HG03045 (cell line): ENCODE measurements around the gene ZNF831.

ENCODE experiments used
- ATAC-seq: cut with Tn5 transposase; IDR thresholded peaks from one replicate; pipeline ENCODE4 v1.9.1; 2021; ENCODE audit warnings: mild to moderate bottlenecking, moderate library complexity; ENCODE audit not compliant: unreplicated experiment

Gene ZNF831

DNA sequence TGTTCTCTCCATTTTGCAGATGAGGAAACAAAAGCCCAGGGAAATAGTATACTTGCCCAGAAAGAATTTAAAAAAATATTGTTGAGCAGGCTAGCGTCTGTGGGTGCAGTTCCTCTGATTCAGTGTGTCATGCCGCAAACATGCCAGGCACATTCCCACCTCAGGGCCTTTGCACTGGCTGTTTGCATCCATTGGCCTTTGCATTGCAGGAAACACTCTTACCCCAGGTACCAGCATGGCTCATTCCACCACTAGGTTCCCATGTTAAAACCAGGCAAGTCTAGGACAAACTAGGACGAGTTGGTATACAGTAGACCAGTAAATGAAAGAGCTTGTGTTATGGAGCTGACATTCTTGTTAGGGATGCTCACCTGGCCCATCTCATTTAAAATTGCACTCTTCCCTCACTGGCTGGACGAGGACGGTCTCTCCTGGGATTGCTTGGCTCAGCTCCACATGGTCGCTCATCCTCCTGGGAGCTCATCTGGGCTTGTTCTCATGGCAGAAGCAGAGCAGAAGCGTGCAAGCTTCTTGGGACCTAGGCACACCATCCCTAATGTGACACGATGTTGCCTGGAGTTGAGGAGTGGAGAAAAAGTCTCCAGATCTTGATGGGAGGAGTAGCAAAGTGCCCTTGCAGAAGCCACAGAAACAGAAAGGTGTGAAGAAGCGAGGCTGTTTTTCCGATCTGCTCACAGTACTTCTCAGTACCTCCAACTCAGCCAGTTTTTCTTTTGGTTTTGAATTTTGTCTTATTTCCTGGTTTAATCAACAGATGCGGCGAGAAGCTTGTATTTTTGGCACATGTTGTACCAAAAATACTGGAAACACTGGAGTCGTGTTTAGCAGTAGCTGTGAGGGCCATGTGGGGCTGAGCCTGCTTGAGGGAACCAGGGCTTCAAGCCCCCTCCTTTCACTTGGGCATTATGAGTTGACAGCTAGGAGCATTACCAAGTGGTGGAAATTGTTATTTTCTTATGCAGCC is 13.9 kb downstream of the ZNF831 start:
- ATAC-seq = no peak

- ATAC-seq = no peak
These were observed 15.5 kb downstream of the ZNF831 start for GRCh38 chr20:59178983-59179595.

DNA sequence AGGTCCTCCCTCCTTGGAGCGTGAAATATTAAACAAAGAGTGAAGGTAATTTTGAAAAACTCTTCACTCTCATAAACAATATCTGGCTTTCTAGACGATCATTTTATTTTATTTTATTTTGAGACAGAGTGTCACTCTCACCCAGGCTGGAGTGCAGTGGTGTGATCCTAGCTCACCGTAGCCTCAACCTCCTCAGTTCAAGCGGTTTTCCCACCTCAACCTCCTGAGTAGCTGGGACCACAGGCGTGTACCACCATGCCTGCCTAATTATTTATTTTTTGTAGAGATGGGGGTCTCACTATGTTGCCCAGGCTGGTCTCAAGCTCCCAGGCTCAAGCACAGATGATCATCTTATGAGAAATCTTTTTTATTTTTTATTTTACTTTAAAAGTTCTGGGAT is 16.4 kb downstream of the ZNF831 start:
- ATAC-seq = no peak

DNA sequence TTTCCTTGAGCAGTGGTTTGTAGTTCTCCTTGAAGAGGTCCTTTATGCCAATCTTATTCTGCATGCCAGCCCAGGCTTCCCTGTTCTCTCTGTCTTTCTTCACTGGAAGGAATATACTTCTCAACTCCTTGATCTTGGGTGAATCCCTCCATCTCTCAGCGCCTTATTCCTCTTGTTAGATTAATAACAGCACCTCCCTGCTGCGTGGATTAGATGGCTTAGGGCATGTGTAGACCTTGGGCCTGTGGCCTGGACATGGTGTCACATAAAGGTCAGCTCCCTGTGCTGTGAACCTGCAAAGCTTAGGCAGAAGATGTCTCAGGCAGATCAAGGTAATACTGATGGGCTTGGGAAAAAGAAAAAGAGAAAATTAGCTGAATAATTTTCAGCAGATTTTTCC is 18.3 kb downstream of the ZNF831 start:
- no peak for ATAC-seq

DNA sequence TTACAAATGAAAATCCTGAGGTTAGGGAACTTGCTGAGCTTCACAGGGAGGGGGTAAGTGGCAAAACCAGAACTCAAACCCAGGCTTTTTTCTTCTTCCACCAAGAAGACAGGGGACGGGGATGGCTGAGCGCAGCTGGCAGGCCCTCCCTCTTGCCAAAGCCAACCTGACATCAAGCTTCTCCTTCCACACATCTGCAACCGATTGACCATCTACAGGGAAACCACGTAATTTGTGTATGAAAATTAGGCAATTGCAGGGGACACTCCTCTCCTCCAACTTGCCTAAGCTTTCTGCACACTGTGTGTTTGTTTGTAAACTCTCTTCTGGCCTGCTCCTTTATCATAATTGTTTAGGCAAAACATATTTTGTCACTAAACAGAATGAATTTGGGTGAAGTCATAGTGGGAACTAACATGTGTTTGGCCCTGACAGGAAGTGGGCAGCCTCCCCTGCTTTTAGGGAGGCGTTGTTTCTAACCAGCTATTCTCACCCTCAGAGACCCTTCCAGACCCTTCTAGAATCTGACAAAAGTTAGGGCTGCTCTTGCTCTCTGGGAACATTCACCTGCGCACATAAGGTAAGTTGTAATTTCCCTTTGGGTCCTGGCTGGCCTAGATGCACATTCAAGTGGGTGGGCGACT is 18.9 kb downstream of the ZNF831 start:
- no peak for ATAC-seq

DNA sequence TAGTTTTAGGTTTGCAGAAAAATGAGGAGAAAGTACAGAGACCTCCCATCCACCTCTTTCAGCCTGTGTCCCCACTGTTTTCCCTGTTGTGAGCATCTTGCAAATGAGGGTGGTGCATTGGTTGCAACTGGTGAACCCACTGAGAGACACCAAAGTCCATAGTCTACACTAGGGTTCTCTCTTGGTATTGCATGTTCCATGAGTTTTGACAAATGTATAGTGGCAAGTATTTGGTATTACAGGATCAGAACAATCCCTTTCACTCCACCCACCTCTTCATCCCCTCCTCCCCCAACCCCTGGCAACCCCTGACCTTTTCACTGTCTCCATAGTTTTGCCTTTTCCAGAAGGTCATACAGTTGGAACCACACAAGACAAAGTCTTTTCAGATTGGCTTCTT is 20.1 kb downstream of the ZNF831 start:
- ATAC-seq = no peak

- ATAC-seq = no peak
These were observed 21.3 kb downstream of the ZNF831 start for GRCh38 chr20:59184880-59185447.

GRCh38 chr20:59185809-59186208 is 22.2 kb downstream of the ZNF831 start:
- no peak for ATAC-seq

DNA sequence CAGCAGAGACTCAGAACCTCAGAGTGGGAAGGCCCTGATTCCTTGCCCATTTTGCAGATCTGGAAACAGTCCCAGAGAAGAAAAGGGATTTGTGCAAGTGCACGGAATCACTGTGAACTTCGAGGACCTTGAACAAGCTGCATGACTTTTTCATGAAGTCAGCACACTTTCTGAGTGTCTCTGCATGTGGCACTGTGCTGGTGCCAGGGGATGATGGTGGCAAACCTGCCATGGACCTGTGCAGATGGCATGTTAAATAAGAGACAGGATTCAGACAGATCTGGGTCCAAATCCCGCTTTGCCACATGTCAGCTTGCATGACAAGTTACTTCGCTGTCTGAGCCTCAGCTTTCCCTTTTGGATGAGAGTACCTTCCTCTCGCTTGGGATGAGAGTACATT is 26.8 kb downstream of the ZNF831 start:
- ATAC-seq = no peak

- no peak for ATAC-seq
These were observed 27.6 kb downstream of the ZNF831 start for GRCh38 chr20:59191036-59191755.

GRCh38 chr20:59191756-59192532 is 28.3 kb downstream of the ZNF831 start:
- no peak for ATAC-seq

- ATAC-seq = no peak
These were observed 28.9 kb downstream of the ZNF831 start for GRCh38 chr20:59192533-59192896.

GRCh38 chr20:59193325-59193724 is 29.7 kb downstream of the ZNF831 start:
- no peak for ATAC-seq

GRCh38 chr20:59194023-59194935 is 30.7 kb downstream of the ZNF831 start:
- no peak for ATAC-seq

DNA sequence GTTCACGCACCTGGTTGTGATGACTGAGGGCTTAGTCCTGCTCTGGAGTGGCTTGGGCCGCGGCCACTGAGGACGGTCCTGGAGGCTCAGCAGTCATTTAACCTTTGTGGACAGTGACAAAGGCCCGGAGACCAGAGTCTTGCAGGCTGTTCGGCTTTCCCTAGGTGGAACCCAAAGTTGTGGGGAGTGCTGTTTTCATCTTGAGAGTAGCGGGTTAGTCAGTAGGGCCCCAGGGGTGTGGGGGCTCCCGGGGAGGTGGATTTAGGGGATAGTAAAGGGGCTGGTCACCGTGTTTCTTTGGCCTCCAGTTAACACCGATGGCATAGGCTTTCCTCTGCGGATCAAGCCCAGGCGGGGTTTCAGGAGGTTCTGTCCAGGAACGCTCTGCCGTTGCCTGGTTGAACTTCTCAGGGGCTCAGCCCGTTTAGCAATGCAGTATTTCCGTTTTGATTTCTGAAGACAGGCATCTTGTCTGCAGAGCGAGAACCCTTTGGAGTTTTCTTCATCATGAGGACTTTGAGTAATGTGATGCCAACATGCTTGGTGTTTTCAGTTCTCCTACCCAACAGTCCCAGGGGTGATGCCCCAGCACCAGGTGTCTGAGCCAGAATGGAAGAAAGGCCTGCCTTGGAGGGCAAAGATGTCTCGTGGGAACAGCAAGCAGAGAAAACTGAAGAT is 31.8 kb downstream of the ZNF831 start:
- ATAC-seq = no peak

- ATAC-seq = no peak
These were observed 40.7 kb downstream of the ZNF831 start for GRCh38 chr20:59204165-59204894.

DNA sequence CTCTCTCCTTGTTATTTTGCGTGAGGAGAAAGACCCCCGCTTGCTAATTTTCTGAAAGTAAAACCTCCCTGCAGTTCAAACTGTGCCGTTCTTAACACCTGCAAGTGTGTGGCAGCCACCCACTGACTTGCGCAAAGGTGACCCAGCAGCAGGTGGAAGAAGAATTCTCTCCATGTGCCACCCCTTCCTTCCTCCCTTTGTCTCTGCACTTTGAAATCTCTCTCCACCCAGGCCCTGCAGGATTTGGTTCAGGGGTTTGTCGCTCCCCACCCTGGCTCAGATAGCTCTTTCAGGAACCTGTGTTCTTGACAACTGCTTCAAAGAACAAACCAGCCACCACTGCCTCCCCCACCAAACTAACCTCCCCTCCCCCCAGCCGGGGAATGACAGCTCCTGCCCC is 41.4 kb downstream of the ZNF831 start:
- no peak for ATAC-seq

- ATAC-seq = no peak
These were observed 43.6 kb downstream of the ZNF831 start for GRCh38 chr20:59207235-59207634.
